Measurements from ENCODE around the gene PRDM12.

DNA sequence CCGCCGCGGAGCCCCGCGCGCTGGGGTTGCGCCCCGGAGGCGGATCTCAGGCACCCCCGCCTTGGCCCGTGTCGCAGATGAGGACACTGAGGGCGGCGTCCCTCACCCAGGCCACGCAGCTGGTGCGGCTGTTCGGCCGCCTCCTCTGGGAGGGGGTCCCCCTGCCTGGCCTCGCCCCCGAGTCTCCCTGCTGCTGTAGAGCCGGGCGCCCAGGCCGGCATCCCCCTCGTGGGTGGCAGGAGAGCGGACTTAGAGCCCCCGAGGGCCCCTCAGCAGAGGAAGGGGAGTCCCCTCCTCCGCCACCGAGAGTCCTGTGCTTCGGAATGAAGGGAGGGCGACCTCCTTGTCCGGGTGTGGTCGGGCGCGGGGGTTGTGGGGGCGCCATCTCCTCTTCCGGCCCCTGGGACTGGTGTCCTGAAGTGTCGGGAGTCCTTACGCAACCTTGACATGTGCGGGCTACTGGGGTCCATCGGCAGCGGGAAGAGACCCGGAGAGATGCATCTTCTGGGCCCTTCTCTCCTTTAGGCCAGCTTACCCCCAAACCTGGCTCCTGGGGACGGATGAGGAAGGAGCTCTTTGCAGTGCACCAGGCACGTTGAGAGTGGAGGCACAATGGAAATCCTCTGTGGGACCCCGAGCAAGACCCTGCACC is 17.5 kb downstream of the PRDM12 start:
- no peak for TF ChIP-seq EZH2 (IDR thresholded peaks at IDR 0.05; ENCODE audit: low read length)
- TF ChIP-seq, protein P1, sequence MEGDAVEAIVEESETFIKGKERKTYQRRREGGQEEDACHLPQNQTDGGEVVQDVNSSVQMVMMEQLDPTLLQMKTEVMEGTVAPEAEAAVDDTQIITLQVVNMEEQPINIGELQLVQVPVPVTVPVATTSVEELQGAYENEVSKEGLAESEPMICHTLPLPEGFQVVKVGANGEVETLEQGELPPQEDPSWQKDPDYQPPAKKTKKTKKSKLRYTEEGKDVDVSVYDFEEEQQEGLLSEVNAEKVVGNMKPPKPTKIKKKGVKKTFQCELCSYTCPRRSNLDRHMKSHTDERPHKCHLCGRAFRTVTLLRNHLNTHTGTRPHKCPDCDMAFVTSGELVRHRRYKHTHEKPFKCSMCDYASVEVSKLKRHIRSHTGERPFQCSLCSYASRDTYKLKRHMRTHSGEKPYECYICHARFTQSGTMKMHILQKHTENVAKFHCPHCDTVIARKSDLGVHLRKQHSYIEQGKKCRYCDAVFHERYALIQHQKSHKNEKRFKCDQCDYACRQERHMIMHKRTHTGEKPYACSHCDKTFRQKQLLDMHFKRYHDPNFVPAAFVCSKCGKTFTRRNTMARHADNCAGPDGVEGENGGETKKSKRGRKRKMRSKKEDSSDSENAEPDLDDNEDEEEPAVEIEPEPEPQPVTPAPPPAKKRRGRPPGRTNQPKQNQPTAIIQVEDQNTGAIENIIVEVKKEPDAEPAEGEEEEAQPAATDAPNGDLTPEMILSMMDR (optimal IDR thresholded peaks at IDR 0.05 in 1 of 3, IDR thresholded peaks at IDR 0.05 in 1 of 3, conservative IDR thresholded peaks at IDR 0.05 in 1 of 3; ENCODE audit: extremely low read depth in 1 of 3, insufficient read depth in 2 of 3, low read length in 3 of 3), result no peak
